Loucy (cell line): ENCODE results near the gene SIK2.

ENCODE experiments used
- EZH2phosphoT487 ChIP-seq: fragments of 200-600 bp; IDR thresholded peaks from 2 replicates; pipeline ENCODE4 v1.6.1; 2018; ENCODE audit warnings: antibody characterized with exemption, mild to moderate bottlenecking, moderate library complexity, borderline replicate concordance
- TF ChIP-seq, protein P1 (sequence below): fragments of 200-600 bp; sonication (generic); conservative IDR thresholded peaks from 2 replicates; pipeline ENCODE4 v1.5.1; 2014; ENCODE audit warnings: mild to moderate bottlenecking, antibody characterized with exemption, low read length

DNA sequence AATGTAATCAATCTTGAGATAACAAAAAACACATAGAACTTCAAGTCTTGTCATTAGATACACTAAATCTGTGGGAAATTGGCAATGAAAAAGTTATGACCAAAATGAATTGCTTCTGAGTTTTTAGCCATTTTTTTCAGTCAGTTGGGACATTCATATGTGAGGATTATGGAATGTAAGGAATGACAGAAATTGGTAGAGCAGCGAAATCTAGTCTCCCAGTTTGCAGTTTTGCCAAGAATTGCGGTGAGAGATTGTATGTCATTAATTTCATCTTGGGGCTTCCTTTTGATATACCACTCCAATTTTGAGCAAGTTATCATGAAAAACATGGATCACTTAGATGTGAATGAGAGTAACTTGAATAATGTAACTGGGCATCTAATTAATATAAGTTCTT lies 49.9 kb downstream of the SIK2 start:
- TF ChIP-seq, protein P1, sequence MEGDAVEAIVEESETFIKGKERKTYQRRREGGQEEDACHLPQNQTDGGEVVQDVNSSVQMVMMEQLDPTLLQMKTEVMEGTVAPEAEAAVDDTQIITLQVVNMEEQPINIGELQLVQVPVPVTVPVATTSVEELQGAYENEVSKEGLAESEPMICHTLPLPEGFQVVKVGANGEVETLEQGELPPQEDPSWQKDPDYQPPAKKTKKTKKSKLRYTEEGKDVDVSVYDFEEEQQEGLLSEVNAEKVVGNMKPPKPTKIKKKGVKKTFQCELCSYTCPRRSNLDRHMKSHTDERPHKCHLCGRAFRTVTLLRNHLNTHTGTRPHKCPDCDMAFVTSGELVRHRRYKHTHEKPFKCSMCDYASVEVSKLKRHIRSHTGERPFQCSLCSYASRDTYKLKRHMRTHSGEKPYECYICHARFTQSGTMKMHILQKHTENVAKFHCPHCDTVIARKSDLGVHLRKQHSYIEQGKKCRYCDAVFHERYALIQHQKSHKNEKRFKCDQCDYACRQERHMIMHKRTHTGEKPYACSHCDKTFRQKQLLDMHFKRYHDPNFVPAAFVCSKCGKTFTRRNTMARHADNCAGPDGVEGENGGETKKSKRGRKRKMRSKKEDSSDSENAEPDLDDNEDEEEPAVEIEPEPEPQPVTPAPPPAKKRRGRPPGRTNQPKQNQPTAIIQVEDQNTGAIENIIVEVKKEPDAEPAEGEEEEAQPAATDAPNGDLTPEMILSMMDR = no peak
- TF ChIP-seq EZH2phosphoT487 = no peak
